EL (cell line): ENCODE results near the gene PSRC1.

Source experiments
- DNase-seq: peaks from one replicate; pipeline ENCODE4 v3.0.0-alpha.2; 2016

Gene PSRC1

DNA sequence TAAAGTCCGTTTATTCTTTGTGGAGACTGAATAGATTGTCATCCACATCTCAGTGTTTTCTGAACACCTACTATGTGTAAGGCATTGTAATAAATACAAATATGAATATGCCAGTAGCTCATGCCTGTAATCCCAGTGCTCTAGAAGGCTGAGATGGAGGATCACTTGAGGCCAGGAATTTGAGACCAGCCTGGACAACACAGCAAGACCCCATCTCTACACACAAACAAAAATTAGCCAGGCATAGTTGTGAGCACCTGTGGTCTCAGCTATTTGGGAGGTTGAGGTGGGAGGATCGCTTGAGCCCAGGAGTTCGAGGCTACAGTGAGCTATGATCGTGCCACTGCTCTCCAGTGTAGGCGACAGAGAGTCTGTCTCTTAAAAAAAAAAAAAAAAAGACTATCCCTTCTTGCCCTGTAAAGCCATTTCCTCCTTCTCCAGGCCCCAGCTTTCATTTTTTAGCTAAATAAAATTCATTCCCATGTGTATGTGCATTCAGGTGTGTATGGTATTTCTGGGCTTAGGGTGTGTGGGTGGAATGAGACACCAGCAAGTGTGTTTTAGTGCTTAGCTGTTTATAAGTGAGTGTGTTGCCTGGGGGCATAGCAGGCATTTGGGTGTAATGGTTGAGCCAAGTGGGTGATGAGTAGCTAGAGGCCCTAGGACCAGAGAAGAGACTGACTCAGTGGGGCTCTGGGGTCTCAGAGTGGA, 25.8 kb downstream of the PSRC1 start:
- DNase-seq, result peak; percentile 89

DNA sequence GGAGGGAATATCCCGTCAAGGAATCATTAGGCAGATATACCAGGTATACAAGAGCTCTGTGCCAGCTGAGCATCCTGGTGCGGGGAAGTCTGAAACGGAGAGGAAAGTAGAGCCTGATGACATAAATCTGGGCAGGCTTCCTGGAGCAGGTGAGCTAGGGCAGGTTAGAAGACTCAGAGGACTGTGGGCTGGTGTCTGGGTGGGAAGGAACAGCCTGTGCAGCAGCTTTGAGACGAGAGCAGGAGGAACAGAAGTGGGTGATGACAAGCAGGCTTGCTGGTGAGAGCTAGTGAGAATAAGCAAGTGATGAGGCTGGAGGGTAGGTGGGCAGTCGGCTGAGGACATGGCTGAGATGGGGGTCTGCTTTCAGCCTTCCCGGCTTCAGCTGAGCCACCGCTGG, 26.9 kb downstream of the PSRC1 start:
- no peak for DNase-seq

DNA sequence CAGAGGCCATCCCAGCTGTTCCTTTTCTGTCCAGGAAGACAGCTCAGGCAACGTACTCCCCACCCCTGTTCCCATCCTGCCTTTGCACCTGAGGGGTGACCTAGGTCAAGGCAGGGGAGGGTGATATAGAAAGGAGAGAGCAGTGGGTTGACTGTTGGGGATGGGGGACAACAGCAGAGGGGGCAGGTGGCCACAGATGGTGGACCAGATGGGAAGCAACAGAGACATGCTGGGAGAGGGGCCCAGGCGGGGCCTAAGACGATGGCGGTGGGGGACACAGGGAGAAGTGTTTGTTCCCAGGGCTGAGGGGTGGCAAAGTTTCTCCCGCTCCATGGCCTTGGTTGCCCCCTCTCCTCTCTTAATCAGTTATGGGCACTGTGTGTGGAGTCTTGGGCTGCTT, 27.3 kb downstream of the PSRC1 start:
- DNase-seq, result no peak

DNA sequence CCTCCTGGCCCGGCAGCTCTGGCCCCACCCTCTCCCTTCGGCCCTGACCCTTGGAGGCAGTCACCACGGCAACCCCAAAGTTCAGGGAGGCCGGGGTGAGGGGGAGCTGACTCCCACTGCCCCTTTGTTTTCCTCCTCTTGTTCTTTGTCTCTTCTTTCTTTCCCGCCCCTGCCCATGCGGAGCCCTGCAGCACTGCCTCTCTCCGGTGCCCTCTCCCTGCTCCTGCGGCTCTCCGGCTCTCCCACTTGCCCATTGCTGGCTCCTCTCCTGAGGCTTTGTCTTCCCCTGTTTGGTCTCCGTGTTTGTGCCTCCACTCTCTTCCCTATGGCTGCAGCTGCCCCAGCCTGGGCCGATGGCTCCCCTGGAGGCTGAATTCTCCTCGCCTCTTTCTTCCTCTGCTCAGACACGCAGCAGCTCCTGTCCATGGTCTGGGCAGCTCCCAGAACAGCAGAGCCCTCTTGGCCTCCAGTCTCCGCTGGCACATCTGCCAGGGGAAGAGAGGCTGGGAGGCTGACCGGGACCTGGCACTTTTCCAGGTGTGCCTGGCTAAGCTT, 27.8 kb downstream of the PSRC1 start:
- no peak for DNase-seq

DNA sequence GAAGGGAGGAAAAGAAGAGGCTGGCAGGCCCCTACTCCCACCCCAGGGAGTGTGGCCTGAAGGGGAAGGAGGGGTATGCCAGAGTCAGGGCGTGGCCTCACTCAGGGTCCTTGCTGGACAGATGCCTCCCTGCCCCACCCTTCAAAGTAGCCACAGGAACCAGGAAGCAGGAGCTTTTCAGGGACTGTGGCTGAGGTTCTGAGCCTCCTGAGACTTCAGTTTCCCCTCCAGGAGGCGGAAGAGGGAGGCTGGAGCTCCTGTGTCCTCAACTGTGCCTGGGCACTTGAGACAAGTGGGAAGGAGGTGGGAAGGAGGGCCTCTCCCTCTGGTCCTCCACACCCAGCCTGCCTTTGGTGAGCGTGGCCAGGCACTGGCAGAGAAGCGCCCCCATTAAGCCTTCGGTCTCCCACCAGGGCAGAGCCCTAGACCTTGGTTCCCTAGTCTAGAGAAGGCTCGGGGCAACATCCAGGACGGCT, 28.3 kb downstream of the PSRC1 start:
- DNase-seq, result no peak

DNA sequence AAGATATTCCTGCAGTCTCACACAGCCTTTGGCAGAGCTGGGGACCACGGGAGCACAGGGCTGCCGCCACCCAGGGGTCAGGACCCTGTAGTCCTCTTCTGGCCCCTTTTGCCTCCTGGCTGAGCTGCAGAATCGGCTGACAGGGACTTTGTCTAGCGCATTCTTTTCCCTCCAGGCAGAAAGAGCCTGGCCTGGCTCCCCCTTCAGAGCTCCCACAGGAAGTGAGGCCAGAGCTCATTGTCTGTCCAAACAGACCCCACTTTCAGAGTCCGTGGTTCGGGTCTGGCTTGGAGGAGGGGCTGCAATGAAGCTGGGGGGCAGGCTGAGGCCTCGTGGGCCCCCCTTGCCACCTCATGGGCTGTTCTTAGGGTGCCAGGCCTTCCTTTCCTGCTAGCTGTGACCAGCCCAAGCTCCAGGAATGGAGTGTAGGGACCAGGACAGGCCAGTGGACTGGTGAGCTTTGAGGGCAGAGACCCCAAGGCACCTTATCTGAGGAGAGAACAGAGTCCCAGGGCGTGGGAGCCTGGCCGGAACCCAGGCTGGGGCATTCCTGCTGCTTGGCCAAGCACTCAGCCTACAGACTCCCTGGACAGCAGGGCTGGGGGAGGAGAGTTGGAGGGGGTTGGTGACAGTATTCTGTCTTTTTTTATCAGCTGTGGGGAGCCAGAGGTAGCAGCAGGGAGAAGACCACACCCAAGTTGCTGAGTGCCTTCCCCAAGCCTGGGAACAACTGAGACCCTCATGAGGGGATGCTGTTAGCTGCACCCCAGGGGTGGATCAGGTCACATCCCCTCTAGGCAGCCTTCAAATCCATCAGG, 28.9 kb downstream of the PSRC1 start:
- DNase-seq, result peak; percentile 34

DNA sequence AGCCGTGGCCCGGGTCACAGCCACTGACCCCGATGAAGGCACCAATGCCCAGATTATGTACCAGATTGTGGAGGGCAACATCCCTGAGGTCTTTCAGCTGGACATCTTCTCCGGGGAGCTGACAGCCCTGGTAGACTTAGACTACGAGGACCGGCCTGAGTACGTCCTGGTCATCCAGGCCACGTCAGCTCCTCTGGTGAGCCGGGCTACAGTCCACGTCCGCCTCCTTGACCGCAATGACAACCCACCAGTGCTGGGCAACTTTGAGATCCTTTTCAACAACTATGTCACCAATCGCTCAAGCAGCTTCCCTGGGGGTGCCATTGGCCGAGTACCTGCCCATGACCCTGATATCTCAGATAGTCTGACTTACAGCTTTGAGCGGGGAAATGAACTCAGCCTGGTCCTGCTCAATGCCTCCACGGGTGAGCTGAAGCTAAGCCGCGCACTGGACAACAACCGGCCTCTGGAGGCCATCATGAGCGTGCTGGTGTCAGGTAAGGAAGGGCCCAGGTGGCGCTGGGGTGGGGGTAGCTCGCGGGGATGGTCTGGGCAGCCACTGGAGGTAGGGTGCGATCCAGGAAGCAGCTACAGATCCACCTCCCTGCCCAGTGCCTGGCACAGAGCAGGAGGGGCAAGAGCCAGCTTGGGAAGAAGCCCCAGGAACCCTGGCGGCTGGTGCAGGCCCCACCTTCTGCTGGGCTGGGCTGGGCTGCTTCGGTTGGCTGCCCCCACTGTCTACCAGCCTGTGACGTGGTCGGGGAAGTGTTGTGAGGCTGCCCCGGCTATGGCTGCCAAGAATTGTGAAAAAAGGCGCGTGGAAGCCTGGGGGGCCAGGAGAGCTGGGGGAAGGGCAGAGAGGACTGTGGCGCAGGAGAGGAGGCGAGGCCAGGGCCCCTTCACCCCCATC, 29.8 kb downstream of the PSRC1 start:
- DNase-seq, result no peak

DNA sequence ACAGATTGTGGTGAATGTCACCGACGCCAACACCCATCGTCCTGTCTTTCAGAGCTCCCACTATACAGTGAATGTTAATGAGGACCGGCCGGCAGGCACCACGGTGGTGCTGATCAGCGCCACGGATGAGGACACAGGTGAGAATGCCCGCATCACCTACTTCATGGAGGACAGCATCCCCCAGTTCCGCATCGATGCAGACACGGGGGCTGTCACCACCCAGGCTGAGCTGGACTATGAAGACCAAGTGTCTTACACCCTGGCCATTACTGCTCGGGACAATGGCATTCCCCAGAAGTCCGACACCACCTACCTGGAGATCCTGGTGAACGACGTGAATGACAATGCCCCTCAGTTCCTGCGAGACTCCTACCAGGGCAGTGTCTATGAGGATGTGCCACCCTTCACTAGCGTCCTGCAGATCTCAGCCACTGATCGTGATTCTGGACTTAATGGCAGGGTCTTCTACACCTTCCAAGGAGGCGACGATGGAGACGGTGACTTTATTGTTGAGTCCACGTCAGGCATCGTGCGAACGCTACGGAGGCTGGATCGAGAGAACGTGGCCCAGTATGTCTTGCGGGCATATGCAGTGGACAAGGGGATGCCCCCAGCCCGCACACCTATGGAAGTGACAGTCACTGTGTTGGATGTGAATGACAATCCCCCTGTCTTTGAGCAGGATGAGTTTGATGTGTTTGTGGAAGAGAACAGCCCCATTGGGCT, 30.6 kb downstream of the PSRC1 start:
- no peak for DNase-seq

DNA sequence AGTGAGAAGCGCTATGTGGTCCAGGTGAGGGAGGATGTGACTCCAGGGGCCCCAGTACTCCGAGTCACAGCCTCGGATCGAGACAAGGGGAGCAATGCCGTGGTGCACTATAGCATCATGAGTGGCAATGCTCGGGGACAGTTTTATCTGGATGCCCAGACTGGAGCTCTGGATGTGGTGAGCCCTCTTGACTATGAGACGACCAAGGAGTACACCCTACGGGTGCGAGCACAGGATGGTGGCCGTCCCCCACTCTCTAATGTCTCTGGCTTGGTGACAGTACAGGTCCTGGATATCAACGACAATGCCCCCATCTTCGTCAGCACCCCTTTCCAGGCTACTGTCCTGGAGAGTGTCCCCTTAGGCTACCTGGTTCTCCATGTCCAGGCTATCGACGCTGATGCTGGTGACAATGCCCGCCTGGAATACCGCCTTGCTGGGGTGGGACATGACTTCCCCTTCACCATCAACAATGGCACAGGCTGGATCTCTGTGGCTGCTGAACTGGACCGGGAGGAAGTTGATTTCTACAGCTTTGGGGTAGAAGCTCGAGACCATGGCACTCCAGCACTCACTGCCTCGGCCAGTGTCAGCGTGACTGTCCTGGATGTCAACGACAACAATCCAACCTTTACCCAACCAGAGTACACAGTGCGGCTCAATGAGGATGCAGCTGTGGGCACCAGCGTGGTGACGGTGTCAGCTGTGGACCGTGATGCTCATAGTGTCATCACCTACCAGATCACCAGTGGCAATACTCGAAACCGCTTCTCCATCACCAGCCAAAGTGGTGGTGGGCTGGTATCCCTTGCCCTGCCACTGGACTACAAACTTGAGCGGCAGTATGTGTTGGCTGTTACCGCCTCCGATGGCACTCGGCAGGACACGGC, 31.4 kb downstream of the PSRC1 start:
- no peak for DNase-seq

DNA sequence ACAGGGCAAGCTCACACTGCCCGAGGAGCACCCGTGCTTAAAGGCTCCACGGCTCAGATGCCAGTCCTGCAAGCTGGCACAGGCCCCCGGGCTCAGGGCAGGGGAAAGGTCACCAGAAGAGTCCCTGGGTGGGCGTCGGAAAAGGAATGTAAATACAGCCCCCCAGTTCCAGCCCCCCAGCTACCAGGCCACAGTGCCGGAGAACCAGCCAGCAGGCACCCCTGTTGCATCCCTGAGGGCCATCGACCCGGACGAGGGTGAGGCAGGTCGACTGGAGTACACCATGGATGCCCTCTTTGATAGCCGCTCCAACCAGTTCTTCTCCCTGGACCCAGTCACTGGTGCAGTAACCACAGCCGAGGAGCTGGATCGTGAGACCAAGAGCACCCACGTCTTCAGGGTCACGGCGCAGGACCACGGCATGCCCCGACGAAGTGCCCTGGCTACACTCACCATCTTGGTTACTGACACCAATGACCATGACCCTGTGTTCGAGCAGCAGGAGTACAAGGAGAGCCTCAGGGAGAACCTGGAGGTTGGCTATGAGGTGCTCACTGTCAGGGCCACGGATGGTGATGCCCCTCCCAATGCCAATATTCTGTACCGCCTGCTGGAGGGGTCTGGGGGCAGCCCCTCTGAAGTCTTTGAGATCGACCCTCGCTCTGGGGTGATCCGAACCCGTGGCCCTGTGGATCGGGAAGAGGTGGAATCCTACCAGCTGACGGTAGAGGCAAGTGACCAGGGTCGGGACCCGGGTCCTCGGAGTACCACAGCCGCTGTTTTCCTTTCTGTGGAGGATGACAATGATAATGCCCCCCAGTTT, 32.3 kb downstream of the PSRC1 start:
- no peak for DNase-seq

DNA sequence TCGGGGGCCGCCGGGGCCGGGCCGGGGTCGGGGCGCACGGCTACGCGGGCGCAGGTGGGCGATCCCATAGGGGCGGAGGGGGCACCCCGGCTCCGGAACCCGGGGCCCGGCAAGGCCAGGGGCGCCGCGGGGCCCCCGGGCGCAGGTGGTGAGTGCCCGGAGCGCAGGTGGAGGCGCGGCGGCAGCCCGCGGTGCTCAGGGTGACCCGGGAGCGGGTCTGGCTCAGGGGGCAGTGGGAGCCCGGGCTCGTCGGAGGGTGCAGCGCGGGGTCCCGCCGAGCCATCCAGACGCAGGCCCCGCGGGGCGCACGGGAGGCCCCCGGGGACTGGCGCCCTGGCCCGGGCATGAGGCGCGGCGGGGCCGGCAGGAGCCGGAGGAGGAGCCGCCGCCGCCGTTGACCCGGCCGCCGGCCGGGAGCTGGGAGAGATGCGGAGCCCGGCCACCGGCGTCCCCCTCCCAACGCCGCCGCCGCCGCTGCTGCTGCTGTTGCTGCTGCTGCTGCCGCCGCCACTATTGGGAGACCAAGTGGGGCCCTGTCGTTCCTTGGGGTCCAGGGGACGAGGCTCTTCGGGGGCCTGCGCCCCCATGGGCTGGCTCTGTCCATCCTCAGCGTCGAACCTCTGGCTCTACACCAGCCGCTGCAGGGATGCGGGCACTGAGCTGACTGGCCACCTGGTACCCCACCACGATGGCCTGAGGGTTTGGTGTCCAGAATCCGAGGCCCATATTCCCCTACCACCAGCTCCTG, 33.1 kb downstream of the PSRC1 start:
- DNase-seq, result no peak

DNA sequence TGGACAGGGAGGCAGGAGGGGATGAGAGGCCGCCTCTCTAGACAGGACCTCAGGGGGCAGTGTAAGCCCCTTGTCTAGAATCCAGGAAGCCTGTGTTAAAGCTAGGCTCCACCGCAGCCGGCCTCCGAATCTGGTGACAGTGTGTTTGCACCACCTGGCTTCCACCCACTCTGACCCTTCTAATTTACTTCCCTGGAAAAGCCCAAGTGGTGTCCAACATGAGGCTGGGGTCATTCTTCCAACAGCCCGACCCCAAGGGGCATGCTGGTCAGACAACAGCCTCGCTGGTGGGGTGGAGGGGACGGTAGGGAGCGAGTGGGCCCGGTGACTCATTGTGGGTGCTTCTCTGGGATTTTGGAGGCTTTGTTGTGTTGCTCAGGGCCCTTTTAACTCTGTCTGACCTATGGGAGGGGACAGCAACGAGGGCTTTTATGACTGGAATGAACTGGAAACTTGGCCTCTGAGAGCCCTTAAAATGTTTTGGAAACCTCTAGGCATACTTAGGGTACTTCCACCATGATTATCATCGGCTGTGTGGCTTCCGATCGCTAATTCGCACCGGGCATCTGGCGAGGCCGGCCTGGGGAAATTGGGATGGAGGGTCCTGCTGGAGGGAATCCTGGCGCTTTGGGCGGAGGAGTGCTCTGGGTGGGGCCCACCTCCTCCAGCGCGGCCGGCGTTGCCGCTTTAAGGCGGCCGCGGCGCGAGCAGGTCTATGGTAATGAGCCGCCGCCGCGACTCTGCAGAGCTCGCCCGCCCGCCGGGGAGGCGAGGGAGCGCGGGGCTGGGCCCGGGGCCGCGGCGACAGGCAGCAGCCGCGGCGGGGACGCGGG, 33.9 kb downstream of the PSRC1 start, which contains the start of gene CELSR2:
TSS of gene CELSR2 (plus strand) at position 743 of the 833 bp plus-strand sequence. CDS start 541 bp downstream, outside the sequence.
- DNase-seq, result peak; percentile 67

DNA sequence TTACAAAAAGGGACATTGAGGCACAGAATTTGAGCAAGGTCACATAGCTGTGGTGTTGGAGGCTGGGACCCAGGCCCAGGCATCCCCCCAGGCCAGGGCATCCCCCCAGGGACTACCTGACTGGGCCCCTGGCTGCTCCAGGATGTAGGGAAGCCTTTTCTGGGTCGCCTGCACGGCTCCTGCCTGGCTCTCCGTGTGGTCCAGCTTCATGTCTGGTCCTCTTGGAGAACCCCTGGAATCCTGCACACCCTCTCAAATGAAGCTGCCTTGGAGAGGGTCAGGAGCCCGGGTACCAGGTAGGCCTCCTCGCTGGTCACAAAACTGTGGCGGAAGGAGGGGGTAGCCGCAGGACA, 34.5 kb downstream of the PSRC1 start:
- no peak for DNase-seq

DNA sequence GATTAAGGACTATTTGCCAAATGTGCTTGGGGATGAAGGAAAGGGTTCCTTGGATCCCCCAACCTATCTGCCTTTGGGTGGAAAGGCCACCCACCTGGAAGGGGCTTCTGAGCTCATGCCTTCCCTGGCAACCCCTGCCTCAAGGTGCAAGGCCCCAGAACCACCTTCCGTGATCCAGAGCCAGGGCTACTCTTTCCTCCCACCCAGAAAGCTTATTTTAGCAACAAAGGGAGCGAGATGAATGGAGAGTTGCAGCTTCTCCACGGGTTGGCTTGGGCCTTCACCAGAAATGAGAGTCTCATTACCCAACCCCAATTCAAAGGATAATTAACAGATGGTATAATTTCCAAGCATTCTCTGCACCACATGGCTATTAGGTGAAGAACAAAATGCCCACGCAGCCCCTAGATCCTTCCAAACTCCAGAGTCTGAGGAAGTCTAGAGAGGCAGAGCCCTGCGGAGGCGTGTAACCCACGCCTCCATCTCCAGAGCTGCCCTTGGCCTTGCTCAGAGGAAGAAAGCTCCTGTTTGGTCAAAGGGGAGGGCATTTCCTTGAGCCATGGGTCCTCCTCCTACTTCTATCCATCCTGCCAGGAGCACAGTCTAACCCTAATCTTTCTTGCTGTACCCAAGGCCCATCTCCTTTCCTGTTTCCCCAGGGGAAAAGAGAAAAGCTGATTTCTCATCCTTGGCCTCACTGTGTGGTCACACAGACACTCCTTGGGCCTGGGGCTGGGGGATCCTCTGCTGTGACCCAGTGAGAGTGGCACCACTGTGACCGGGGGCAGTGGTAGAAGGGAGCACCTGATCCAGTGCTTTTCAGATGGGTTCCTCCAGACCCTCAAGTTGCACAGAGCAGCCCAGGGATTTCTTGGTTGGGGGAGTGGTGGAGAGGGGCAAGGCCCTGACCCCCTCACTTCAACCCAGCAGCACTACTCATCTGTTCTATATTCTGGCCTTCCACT, 35.3 kb downstream of the PSRC1 start:
- no peak for DNase-seq

DNA sequence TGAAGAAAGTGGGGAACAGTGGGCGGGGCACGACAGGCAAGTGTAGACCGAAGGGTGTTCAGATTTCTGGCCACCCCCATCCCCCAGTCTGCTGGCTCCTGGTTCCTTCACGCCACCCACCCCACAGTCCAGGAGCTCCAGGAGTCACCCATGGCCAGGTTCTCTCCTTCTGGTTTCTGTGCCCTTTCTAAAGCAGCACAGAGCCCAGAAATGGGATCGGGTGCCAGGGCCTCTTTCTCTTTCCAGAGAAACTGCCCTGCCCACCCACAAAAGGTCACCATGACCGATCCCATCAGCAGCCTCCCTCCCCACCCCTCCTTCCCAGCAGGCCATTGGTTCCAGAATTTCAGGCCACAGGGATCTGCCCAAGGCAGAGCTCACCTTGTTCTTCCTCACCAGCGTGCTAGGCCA, 36.8 kb downstream of the PSRC1 start:
- no peak for DNase-seq

DNA sequence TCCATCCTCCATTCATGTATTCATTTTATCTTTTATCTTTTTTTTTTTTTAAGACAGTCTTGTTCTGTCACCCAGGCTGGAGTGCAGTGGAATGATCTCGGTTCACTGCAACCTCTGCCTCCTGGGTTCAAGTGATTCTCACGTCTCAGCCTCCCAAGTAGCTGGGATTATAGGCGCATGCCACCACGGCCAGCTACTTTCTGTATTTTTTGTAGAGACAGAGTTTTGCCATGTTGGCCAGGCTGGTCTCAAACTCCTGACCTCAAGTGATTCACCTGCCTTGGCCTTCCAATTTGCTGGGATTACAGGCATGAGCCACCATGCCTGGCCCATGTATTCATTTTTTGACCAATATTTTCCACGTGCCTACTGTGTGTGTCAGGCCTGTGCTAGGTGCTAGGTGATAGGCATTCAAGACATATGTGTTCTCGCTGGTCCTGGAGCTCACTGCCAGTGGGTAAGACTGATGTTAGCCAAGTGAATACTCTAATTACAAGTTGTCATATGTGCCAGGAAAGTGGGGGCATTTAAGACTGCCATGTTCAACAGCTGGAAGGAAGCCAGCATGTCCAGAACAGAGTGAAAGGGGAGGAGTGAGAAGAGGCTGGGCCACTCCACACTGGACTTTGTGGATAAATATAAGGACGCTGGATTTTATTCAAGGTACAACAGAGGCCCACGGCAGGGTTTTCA, 38.9 kb downstream of the PSRC1 start:
- DNase-seq, result no peak

DNA sequence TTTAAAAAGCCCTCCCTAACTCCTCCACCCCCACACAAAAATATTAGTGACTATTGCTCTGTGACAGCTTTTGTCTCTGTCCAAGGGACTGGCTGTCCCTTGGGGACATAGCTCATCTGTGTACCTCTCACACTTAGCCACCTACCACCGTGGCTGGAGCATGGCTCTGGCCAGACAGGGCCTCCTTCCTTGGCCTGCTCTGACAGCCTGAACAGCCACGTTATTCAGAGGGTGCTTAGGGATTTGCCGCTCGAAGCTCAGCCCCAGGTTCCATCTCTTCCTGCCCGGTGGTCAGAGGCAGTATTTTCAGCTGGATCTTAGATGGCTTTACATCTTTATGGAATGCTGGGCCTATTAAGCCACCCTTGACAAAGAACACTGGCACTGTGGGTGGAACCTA, 39.7 kb downstream of the PSRC1 start:
- no peak for DNase-seq
